Thyroid gland (tissue), 4 donors: ENCODE data around the gene KDELR1. TPM values are rescaled to one million over a fixed set of nuclear protein-coding genes. Genes with fewer than 3 reads are reported as not detected.
"Not testable (repeated sequence)": the region's sequence is repeated elsewhere in the genome, so short reads cannot be mapped to it uniquely, and the experiment has no call there.

ENCODE experiments used
- DNase-seq, 2 donors: peaks; one replicate each; pipeline ENCODE4 v3.0.0-alpha.2; 2019
- H3K27ac ChIP-seq, 3 donors: fragments of 200-600 bp; sonication (generic); 1 replicate in 2 of 3; 2 replicates in 1 of 3; pipeline ENCODE4 v1.5.1; 2016 to 2019; ENCODE audit warnings: mild to moderate bottlenecking in 1 of 3, moderate library complexity in 1 of 3
- H3K27me3 ChIP-seq: fragments of 200-600 bp; sonication (generic); one replicate; pipeline ENCODE4 v1.5.1; 2019
- H3K36me3 ChIP-seq, 2 donors: fragments of 200-600 bp; sonication (generic); one replicate each; pipeline ENCODE4 v1.5.1; 2016 to 2019
- H3K4me1 ChIP-seq, 2 donors: fragments of 200-600 bp; sonication (generic); one replicate each; pipeline ENCODE4 v1.5.1; 2017 to 2019
- H3K4me3 ChIP-seq, 3 donors: fragments of 200-600 bp; sonication (generic); replicated peaks in 1 of 3; 1 replicate in 2 of 3; 2 replicates in 1 of 3; pipeline ENCODE4 v1.5.1; 2016; ENCODE audit warnings: mild to moderate bottlenecking in 1 of 3
- H3K9me3 ChIP-seq: fragments of 200-600 bp; sonication (generic); one replicate; pipeline ENCODE4 v1.5.1; 2017
- CTCF ChIP-seq, 6 experiments: fragments of 200-600 bp in 3 of 6; fragments of 450-650 bp in 3 of 6; sonication (generic) in 3 of 6; IDR thresholded peaks; one replicate each; pipeline ENCODE4 v1.5.1; 2016 to 2019; ENCODE audit warnings: antibody characterized with exemption in 6 of 6, mild to moderate bottlenecking in 2 of 6, inconsistent platforms in 1 of 6, moderate library complexity in 1 of 6
- POLR2A ChIP-seq, 2 donors: fragments of 450-650 bp; IDR thresholded peaks; one replicate each; pipeline ENCODE4 v1.6.1; 2017; ENCODE audit warnings: antibody characterized with exemption in 2 of 2, mild to moderate bottlenecking in 2 of 2, moderate library complexity in 1 of 2
- WGBS, 2 donors: methylation state at CpG; one replicate each; pipeline ENCODE4 v1.1.5; 2017; 5-methylcytosine and 5-hydroxymethylcytosine counted together
- intact Hi-C: fragments of 100-400 bp; cut with DNase I; formaldehyde crosslinking; loops from one replicate; pipeline ENCODE4 v1.15.1; 2023
- total RNA-seq, 4 donors: library from RNA; depleted of rRNA; stranded (reverse); fragments of >200 nt; gene quantifications; one replicate each; pipeline ENCODE4 v1.2.3, GENCODE V29; 2016

Gene KDELR1
- total RNA-seq, 4 donors from 2014 or later, result 121 to 160 (median 141) TPM

- TF ChIP-seq CTCF (IDR thresholded peaks at IDR 0.05) (no peak), POLR2A (IDR thresholded peaks at IDR 0.05) (no peak)
- no peak for DNase-seq
- H3K27me3 ChIP-seq, result peaks cover 32% of the 10 kb centered on the region
- H3K9me3 ChIP-seq, result no peaks in the 10 kb centered on the region
- H3K4me1 ChIP-seq, result peaks cover 7 to 20% of the 10 kb centered on the region in 2 donors
- H3K4me3 ChIP-seq, result no peak overlapping the region
- no peak overlapping the region for H3K27ac ChIP-seq
- WGBS, 2 donors, result 6 to 16% methylated on average over 6 of the region's 6 CpGs
- no peaks in the 10 kb centered on the region for H3K36me3 ChIP-seq
- intact Hi-C loops, result loop anchor here (10.0 kb wide), 1 partner anchor 50 kb away; the partner anchor contains the start of gene GRWD1
Observed at GRCh38 chr19:48395170-48395455, 3.8 kb upstream of the KDELR1 start.

- intact Hi-C loops, result loop anchor here (10.0 kb wide), 1 partner anchor 50 kb away; the partner anchor contains the start of gene GRWD1
- H3K27ac ChIP-seq, result no peak overlapping the region
- 4 to 6% methylated on average over 21 to 28 of the region's 38 CpGs for WGBS, 2 donors
- no peaks in the 10 kb centered on the region for H3K36me3 ChIP-seq
- no peak overlapping the region for H3K4me3 ChIP-seq
- peaks cover 32% of the 10 kb centered on the region for H3K27me3 ChIP-seq
- TF ChIP-seq POLR2A (IDR thresholded peaks at IDR 0.05) (no peak), CTCF (IDR thresholded peaks at IDR 0.05) (no peak)
- no peaks in the 10 kb centered on the region for H3K9me3 ChIP-seq
- peaks cover 9 to 22% of the 10 kb centered on the region in 2 donors for H3K4me1 ChIP-seq
- no peak for DNase-seq
Observed at GRCh38 chr19:48394331-48395169, 3.2 kb upstream of the KDELR1 start.

GRCh38 chr19:48393559-48394330 lies 2.4 kb upstream of the KDELR1 start, which contains the start of gene GRIN2D:
GRIN2D (plus strand) TSS chr19:48393668; CDS start chr19:48398393, 4,725 bp downstream.
- Histone ChIP-seq H3K4me1 (peaks cover 9 to 22% of the 10 kb centered on the region in 2 donors), H3K4me3 (no peak within 1 kb of the TSS), H3K27ac (no peak within 1 kb of the TSS), H3K36me3 (peaks cover 0 to 6% of the 10 kb centered on the region in 2 donors), H3K27me3 (peaks cover 32% of the 10 kb centered on the region), H3K9me3 (no peaks in the 10 kb centered on the region)
- DNase-seq, result no peak
- 3 to 5% methylated on average over 13 to 24 of the region's 40 CpGs for WGBS, 2 donors
- TF ChIP-seq CTCF (IDR thresholded peaks at IDR 0.05), result no peak
- TF ChIP-seq POLR2A (IDR thresholded peaks at IDR 0.05), result no peak
- intact Hi-C loops, result loop anchor here (10.0 kb wide), 1 partner anchor 51 kb away; the partner anchor contains the start of gene GRWD1

GRCh38 chr19:48392860-48393558 lies 1.7 kb upstream of the KDELR1 start:
- DNase-seq, result no peak
- Histone ChIP-seq H3K4me3 (no peak overlapping the region), H3K9me3 (no peaks in the 10 kb centered on the region), H3K4me1 (peaks cover 9 to 22% of the 10 kb centered on the region in 2 donors), H3K27ac (no peak overlapping the region), H3K36me3 (peaks cover 6 to 12% of the 10 kb centered on the region in 2 donors), H3K27me3 (peaks cover 32% of the 10 kb centered on the region)
- intact Hi-C loops, result loop anchor here (10.0 kb wide), 1 partner anchor 52 kb away; the partner anchor contains the start of gene GRWD1
- TF ChIP-seq CTCF (IDR thresholded peaks at IDR 0.05), result no peak
- no peak for TF ChIP-seq POLR2A (IDR thresholded peaks at IDR 0.05)
- WGBS, 2 donors, result 87 to 88% methylated on average over 15 of the region's 15 CpGs

GRCh38 chr19:48392006-48392344 lies 624 bp upstream of the KDELR1 start:
- H3K36me3 ChIP-seq, result peaks cover 17 to 21% of the 10 kb centered on the region in 2 donors
- intact Hi-C loops, result loop anchor here (10.0 kb wide), 1 partner anchor 53 kb away; the partner anchor contains the start of gene GRWD1
- peaks cover 9 to 22% of the 10 kb centered on the region in 2 donors for H3K4me1 ChIP-seq
- 50 to 80% methylated on average over 1 of the region's 1 CpG for WGBS, 2 donors
- not testable (repeated sequence) for H3K4me3 ChIP-seq, H3K27ac ChIP-seq, H3K9me3 ChIP-seq, DNase-seq
- peaks cover 31% of the 10 kb centered on the region for H3K27me3 ChIP-seq
